ENCODE data around the gene GLIS1.
"Not testable (repeated sequence)": the region's sequence is repeated elsewhere in the genome, so short reads cannot be mapped to it uniquely, and the experiment has no call there.

The GLIS1 gene

GRCh38 chr1:53653200-53653575, 85.8 kb downstream of the GLIS1 start:
- H3K27ac ChIP-seq (ENCODE audit: poor library complexity, severe bottlenecking) = no peak overlapping the region
- H3K27me3 ChIP-seq (ENCODE audit: insufficient read depth, poor library complexity, severe bottlenecking) = no peaks in the 10 kb centered on the region
- H3K9me3 ChIP-seq (ENCODE audit: severe bottlenecking) = no peaks in the 10 kb centered on the region
- no peak for TF ChIP-seq CTCF (IDR thresholded peaks at IDR 0.05; ENCODE audit: poor library complexity, severe bottlenecking)
- no peak overlapping the region for H3K4me3 ChIP-seq (ENCODE audit: severe bottlenecking)
- DNase-seq (ENCODE audit: low spot score) = peak; percentile 20
- no peaks in the 10 kb centered on the region for H3K36me3 ChIP-seq (ENCODE audit: low read depth)
- no peak for ATAC-seq (ENCODE audit: low read depth)
- no peaks in the 10 kb centered on the region for H3K4me1 ChIP-seq (ENCODE audit: insufficient read depth, poor library complexity, severe bottlenecking)

- no peak for ATAC-seq (ENCODE audit: low read depth)
- H3K27ac ChIP-seq (ENCODE audit: poor library complexity, severe bottlenecking) = no peak overlapping the region
Observed at GRCh38 chr1:53652441-53653199, 86.3 kb downstream of the GLIS1 start.

GRCh38 chr1:53651356-53651755, 87.6 kb downstream of the GLIS1 start:
- peaks cover 2% of the 10 kb centered on the region for H3K27me3 ChIP-seq (ENCODE audit: insufficient read depth, poor library complexity, severe bottlenecking)
- no peak for TF ChIP-seq CTCF (IDR thresholded peaks at IDR 0.05; ENCODE audit: poor library complexity, severe bottlenecking)
- ATAC-seq (ENCODE audit: low read depth) (no peak), DNase-seq (ENCODE audit: low spot score) (peak; percentile 8)
- no peak overlapping the region for H3K27ac ChIP-seq (ENCODE audit: poor library complexity, severe bottlenecking)
- H3K9me3 ChIP-seq (ENCODE audit: severe bottlenecking) = no peaks in the 10 kb centered on the region
- no peaks in the 10 kb centered on the region for H3K4me1 ChIP-seq (ENCODE audit: insufficient read depth, poor library complexity, severe bottlenecking)
- no peaks in the 10 kb centered on the region for H3K36me3 ChIP-seq (ENCODE audit: low read depth)
- H3K4me3 ChIP-seq (ENCODE audit: severe bottlenecking) = no peak overlapping the region

More at GRCh38 chr1:53652441-53653199, 86.3 kb downstream of the GLIS1 start:
- DNase-seq (ENCODE audit: low spot score) = peak; percentile 10
- Histone ChIP-seq H3K27me3 (ENCODE audit: insufficient read depth, poor library complexity, severe bottlenecking) (no peaks in the 10 kb centered on the region), H3K4me3 (ENCODE audit: severe bottlenecking) (no peak overlapping the region), H3K4me1 (ENCODE audit: insufficient read depth, poor library complexity, severe bottlenecking) (no peaks in the 10 kb centered on the region), H3K36me3 (ENCODE audit: low read depth) (no peaks in the 10 kb centered on the region), H3K9me3 (ENCODE audit: severe bottlenecking) (no peaks in the 10 kb centered on the region)
- no peak for TF ChIP-seq CTCF (IDR thresholded peaks at IDR 0.05; ENCODE audit: poor library complexity, severe bottlenecking)

GRCh38 chr1:53648516-53648915, 90.4 kb downstream of the GLIS1 start:
- TF ChIP-seq CTCF (IDR thresholded peaks at IDR 0.05; ENCODE audit: poor library complexity, severe bottlenecking) = no peak
- H3K27ac ChIP-seq (ENCODE audit: poor library complexity, severe bottlenecking) = no peak overlapping the region
- no peaks in the 10 kb centered on the region for H3K4me1 ChIP-seq (ENCODE audit: insufficient read depth, poor library complexity, severe bottlenecking)
- H3K36me3 ChIP-seq (ENCODE audit: low read depth) = no peaks in the 10 kb centered on the region
- no peak for DNase-seq (ENCODE audit: low spot score)
- H3K27me3 ChIP-seq (ENCODE audit: insufficient read depth, poor library complexity, severe bottlenecking) = peaks cover 2% of the 10 kb centered on the region
- ATAC-seq (ENCODE audit: low read depth) = no peak
- H3K9me3 ChIP-seq (ENCODE audit: severe bottlenecking) = no peaks in the 10 kb centered on the region
- H3K4me3 ChIP-seq (ENCODE audit: severe bottlenecking) = no peak overlapping the region

GRCh38 chr1:53647915-53648314, 91.0 kb downstream of the GLIS1 start:
- not testable (repeated sequence) for ATAC-seq (ENCODE audit: low read depth); DNase-seq (ENCODE audit: low spot score); H3K4me3 ChIP-seq (ENCODE audit: severe bottlenecking)

More at GRCh38 chr1:53647915-53648314, 91.0 kb downstream of the GLIS1 start:
- not testable (repeated sequence) for H3K27ac ChIP-seq (ENCODE audit: poor library complexity, severe bottlenecking); H3K27me3 ChIP-seq (ENCODE audit: insufficient read depth, poor library complexity, severe bottlenecking); H3K4me1 ChIP-seq (ENCODE audit: insufficient read depth, poor library complexity, severe bottlenecking); H3K9me3 ChIP-seq (ENCODE audit: severe bottlenecking); H3K36me3 ChIP-seq (ENCODE audit: low read depth)

All from RWPE2 (cell line).